SK-N-SH (cell line): ENCODE results near the gene C17orf67. TPM values are rescaled to one million over a fixed set of nuclear protein-coding genes. Genes with fewer than 3 reads are reported as not detected.

Experiments
- CTCF ChIA-PET: fragments of 300-600, 350-600 bp; formaldehyde crosslinking; extraction: SDS; loops from one replicate; lab custom pipeline; 2021; lab: Yijun Ruan, JAX
- POLR2A ChIA-PET: fragments of 350-600 bp; sonication (Branson Sonifier 250); formaldehyde crosslinking; extraction: SDS; loops from one replicate; lab custom pipeline; 2020; ENCODE audit warnings: antibody characterized with exemption, inconsistent platforms; lab: Yijun Ruan, JAX
- DNase-seq: peaks from one replicate; pipeline ENCODE4 v3.0.0; 2012
- H2AFZ ChIP-seq: fragments of 200-600 bp; sonication (generic); 2 replicates; pipeline ENCODE4 v1.8.1; 2016; ENCODE audit warnings: antibody characterized with exemption, mild to moderate bottlenecking, low read depth
- H3F3A ChIP-seq: fragments of 200-600 bp; sonication (generic); replicated peaks from 2 replicates; pipeline ENCODE3; 2016; ENCODE audit warnings: antibody characterized with exemption, mild to moderate bottlenecking; ENCODE audit not compliant: insufficient read depth
- H3K27ac ChIP-seq, 2 experiments: fragments of 200-500 bp in 1 of 2; fragments of 200-600 bp in 1 of 2; sonication (Bioruptor generic) in 1 of 2; sonication (generic), shearing (Covaris generic) in 1 of 2; 2 replicates each; pipeline versions ENCODE4 v1.5.1 to v1.6.1; 2014 to 2016; ENCODE audit warnings: low read depth in 2 of 2, inconsistent platforms in 1 of 2, low read length in 1 of 2, mild to moderate bottlenecking in 1 of 2, mixed read lengths in 1 of 2
- H3K27me3 ChIP-seq: fragments of 200-600 bp; sonication (generic), shearing (Covaris generic); 2 replicates; pipeline ENCODE4 v1.6.1; 2016; ENCODE audit warnings: mixed run types; ENCODE audit not compliant: insufficient read depth
- H3K36me3 ChIP-seq, 2 experiments: fragments of 200-500 bp in 1 of 2; fragments of 200-600 bp in 1 of 2; sonication (Bioruptor generic) in 1 of 2; sonication (generic) in 1 of 2; replicated peaks in 1 of 2; 2 replicates each; pipeline versions ENCODE3 to v1.5.1; 2014 to 2016; ENCODE audit warnings: low read length in 1 of 2, mild to moderate bottlenecking in 1 of 2; ENCODE audit not compliant: insufficient read depth in 2 of 2, control insufficient read depth in 1 of 2
- H3K4me1 ChIP-seq, 2 experiments: fragments of 200-500 bp in 1 of 2; fragments of 200-600 bp in 1 of 2; sonication (Bioruptor generic) in 1 of 2; sonication (generic), shearing (Covaris generic) in 1 of 2; 2 replicates each; pipeline versions ENCODE4 v1.5.1 to v1.6.1; 2014 to 2016; ENCODE audit warnings: low read depth in 1 of 2, low read length in 1 of 2, mixed run types in 1 of 2; ENCODE audit not compliant: insufficient read depth in 2 of 2, control insufficient read depth in 1 of 2
- H3K4me2 ChIP-seq: fragments of 200-600 bp; sonication (generic), shearing (Covaris generic); 2 replicates; pipeline ENCODE4 v1.6.1; 2017; ENCODE audit warnings: mixed run types
- H3K4me3 ChIP-seq, 2 experiments: fragments of 200-500 bp in 1 of 2; fragments of 200-600 bp in 1 of 2; sonication (Bioruptor generic) in 1 of 2; sonication (generic), shearing (Covaris generic) in 1 of 2; 2 replicates each; pipeline versions ENCODE4 v1.5.1 to v1.8.1; 2014 to 2016; ENCODE audit warnings: low read depth in 2 of 2, inconsistent platforms in 1 of 2, low read length in 1 of 2, mild to moderate bottlenecking in 1 of 2, mixed read lengths in 1 of 2, moderate library complexity in 1 of 2
- H3K79me2 ChIP-seq: fragments of 200-600 bp; sonication (generic); 2 replicates; pipeline ENCODE4 v1.8.1; 2017; ENCODE audit warnings: mild to moderate bottlenecking; ENCODE audit not compliant: insufficient read depth
- H3K9ac ChIP-seq: fragments of 200-600 bp; sonication (generic); 2 replicates; pipeline ENCODE4 v1.6.1; 2017; ENCODE audit warnings: mixed run types
- H3K9me2 ChIP-seq: fragments of 200-600 bp; sonication (generic); 2 replicates; pipeline ENCODE4 v1.6.1; 2017; ENCODE audit warnings: mixed run types
- H3K9me3 ChIP-seq: fragments of 200-600 bp; sonication (generic); 2 replicates; pipeline ENCODE4 v1.6.1; 2017; ENCODE audit warnings: mixed run types, mild to moderate bottlenecking, moderate library complexity
- H4K20me1 ChIP-seq: fragments of 200-600 bp; sonication (generic); 2 replicates; pipeline ENCODE4 v1.6.1; 2017; ENCODE audit warnings: mild to moderate bottlenecking, mixed run types; ENCODE audit not compliant: insufficient read depth
- CTCF ChIP-seq: fragments of 200-600 bp; sonication (generic); IDR thresholded peaks from 2 replicates; pipeline ENCODE4 v1.6.1; 2017; ENCODE audit warnings: antibody characterized with exemption, mild to moderate bottlenecking, moderate library complexity
- ELF1 ChIP-seq: IDR thresholded peaks from 2 replicates; pipeline ENCODE4 v1.4.0; 2012
- EZH2phosphoT487 ChIP-seq: fragments of 200-600 bp; sonication (generic); IDR thresholded peaks from 2 replicates; pipeline ENCODE4 v1.6.1; 2017; ENCODE audit warnings: low read depth, mixed run types, mild to moderate bottlenecking, antibody characterized with exemption, moderate library complexity, borderline replicate concordance
- FOSL2 ChIP-seq: IDR thresholded peaks from 2 replicates; pipeline ENCODE4 v1.4.0; 2012; ENCODE audit warnings: low read depth, mild to moderate bottlenecking, moderate library complexity, borderline replicate concordance
- IRF3 ChIP-seq: fragments of 150-350 bp; IDR thresholded peaks from 2 replicates; pipeline ENCODE4 v1.6.1; 2016; ENCODE audit warnings: mild to moderate bottlenecking, low read depth, low read length
- JUND ChIP-seq: IDR thresholded peaks from 2 replicates; pipeline ENCODE4 v1.4.0; 2012
- MAX ChIP-seq: IDR thresholded peaks from 2 replicates; pipeline ENCODE4 v1.4.0; 2012; ENCODE audit warnings: low read depth
- MXI1 ChIP-seq: IDR thresholded peaks from 2 replicates; pipeline ENCODE4 v1.6.1; 2012; ENCODE audit warnings: mild to moderate bottlenecking, low read depth, low read length, improper control_type of control experiment
- PBX3 ChIP-seq: IDR thresholded peaks from 2 replicates; pipeline ENCODE4; 2012
- POLR2AphosphoS5 ChIP-seq: IDR thresholded peaks from 2 replicates; pipeline ENCODE4 v1.6.1; 2012; ENCODE audit warnings: low read depth, low read length
- RAD21 ChIP-seq: IDR thresholded peaks from 2 replicates; pipeline ENCODE4 v1.6.1; 2012; ENCODE audit warnings: mild to moderate bottlenecking, low read length
- REST ChIP-seq: IDR thresholded peaks from 2 replicates; pipeline ENCODE4 v1.6.1; 2012; ENCODE audit warnings: mild to moderate bottlenecking, low read depth, low read length, moderate library complexity
- RXRA ChIP-seq: IDR thresholded peaks from 2 replicates; pipeline ENCODE4 v1.4.0; 2012; ENCODE audit warnings: low read depth, mild to moderate bottlenecking, borderline replicate concordance
- TCF12 ChIP-seq: IDR thresholded peaks from 2 replicates; pipeline ENCODE4 v1.4.0; 2012
- TEAD4 ChIP-seq: IDR thresholded peaks from 2 replicates; pipeline ENCODE4 v1.4.0; 2012; ENCODE audit warnings: mild to moderate bottlenecking, borderline replicate concordance; ENCODE audit not compliant: insufficient read depth
- ZBTB33 ChIP-seq: IDR thresholded peaks from 2 replicates; pipeline ENCODE4 v1.4.0; 2012; ENCODE audit warnings: low read depth, borderline replicate concordance
- WGBS: methylation state at CpG from one replicate; pipeline ENCODE4 v1.1.6; 2017; ENCODE audit warnings: low lambda C conversion rate; 5-methylcytosine and 5-hydroxymethylcytosine counted together
- polyA plus RNA-seq, 3 experiments: library from polyadenylated mRNA; depleted of rRNA; stranded (reverse); fragments of >200 nt; gene quantifications; 2 replicates each; pipeline ENCODE4 v1.2.3, GENCODE V29; 2012

The C17orf67 gene
- polyA plus RNA-seq, 1 of the 3 experiments (the other 2 are of a cell fraction), result 1.7 TPM

GRCh38 chr17:56762144-56762543 lies 71.6 kb downstream of the C17orf67 start:
- POLR2A ChIA-PET, result no interaction called here

GRCh38 chr17:56761387-56761786 lies 72.3 kb downstream of the C17orf67 start:
- CTCF ChIA-PET, result interaction anchor here (1.1 kb wide), 1 partner anchor 10 kb away, joined by 3 read pairs; no protein-coding TSS in a partner anchor
- H4K20me1 ChIP-seq, result no peaks in the 10 kb centered on the region
- no peaks in the 10 kb centered on the region; the same call in 1 of the 2 replicates for H3K27me3 ChIP-seq
- DNase-seq, result no peak
- H3K79me2 ChIP-seq, result no peaks in the 10 kb centered on the region
- no peaks in the 10 kb centered on the region for H3K9me3 ChIP-seq
- H3K27ac ChIP-seq, result no peak overlapping the region
- H2AFZ ChIP-seq, result no peak overlapping the region
- peaks cover 10% of the 10 kb centered on the region for H3F3A ChIP-seq
- POLR2A ChIA-PET, result no interaction called here
- no peak overlapping the region for H3K4me3 ChIP-seq
- H3K9ac ChIP-seq, result no peak overlapping the region
- 54% methylated on average over 2 of the region's 2 CpGs for WGBS
- H3K4me1 ChIP-seq, result peaks cover 0 to 5% of the 10 kb centered on the region in 2 experiments; a peak in 1 of 4 replicates
- H3K9me2 ChIP-seq, result no peaks in the 10 kb centered on the region
- no peaks in the 10 kb centered on the region for H3K36me3 ChIP-seq
- no peak overlapping the region for H3K4me2 ChIP-seq
- TF ChIP-seq REST (no peak), ELF1 (no peak), ZBTB33 (no peak), TEAD4 (no peak), PBX3 (no peak), RXRA (no peak), MAX (no peak)

More at GRCh38 chr17:56762144-56762543, 71.6 kb downstream of the C17orf67 start:
- no peaks in the 10 kb centered on the region for H3K4me1 ChIP-seq
- 45% methylated on average over 5 of the region's 5 CpGs for WGBS
- no peaks in the 10 kb centered on the region for H3K79me2 ChIP-seq
- H3K4me3 ChIP-seq, result no peak overlapping the region
- no peak overlapping the region for H2AFZ ChIP-seq
- no peaks in the 10 kb centered on the region for H3K9me3 ChIP-seq
- no peak overlapping the region for H3K4me2 ChIP-seq
- H3K27ac ChIP-seq, result no peak overlapping the region
- H3K36me3 ChIP-seq, result no peaks in the 10 kb centered on the region
- H3K9me2 ChIP-seq, result no peaks in the 10 kb centered on the region
- H4K20me1 ChIP-seq, result no peaks in the 10 kb centered on the region
- DNase-seq, result no peak
- H3K9ac ChIP-seq, result no peak overlapping the region
- CTCF ChIA-PET, result no interaction called here
- H3F3A ChIP-seq, result peaks cover 4% of the 10 kb centered on the region
- H3K27me3 ChIP-seq, result no peaks in the 10 kb centered on the region; the same call in 1 of the 2 replicates
- TF ChIP-seq CTCF (no peak), TCF12 (no peak), EZH2phosphoT487 (no peak), JUND (no peak), POLR2AphosphoS5 (no peak), TEAD4 (no peak), RAD21 (no peak), IRF3 (no peak), MXI1 (no peak), FOSL2 (no peak)
